DMS114 treated with DMSO at 0.1 percent for 48 hours (cell line): ENCODE data around the gene SPTAN1.
"Not testable (repeated sequence)": the region's sequence is repeated elsewhere in the genome, so short reads cannot be mapped to it uniquely, and the experiment has no call there.

Experiments
- DNase-seq: peaks from one replicate; lab custom pipeline; 2025; ENCODE audit not compliant: unreplicated experiment; lab: John Stamatoyannopoulos, UW

The SPTAN1 gene

GRCh38 chr9:128552153-128552743 lies at the start of gene SPTAN1:
Gene SPTAN1, plus strand, starts transcription at chr9:128552587. Its CDS starts 14,154 bp downstream, at chr9:128566741.
- DNase-seq, result peak; percentile 60

- DNase-seq, result not testable (repeated sequence)
Observed at GRCh38 chr9:128503415-128503825, 49.0 kb upstream of the SPTAN1 start.

GRCh38 chr9:128503870-128504269 lies 48.5 kb upstream of the SPTAN1 start:
- DNase-seq, result no peak

- DNase-seq, result peak; percentile 81
Observed at GRCh38 chr9:128504485-128505413, 47.6 kb upstream of the SPTAN1 start, which contains the start of gene GLE1. Gene GLE1, plus strand, starts transcription at chr9:128504719. Its CDS starts 87 bp downstream, at chr9:128504806.

DNA sequence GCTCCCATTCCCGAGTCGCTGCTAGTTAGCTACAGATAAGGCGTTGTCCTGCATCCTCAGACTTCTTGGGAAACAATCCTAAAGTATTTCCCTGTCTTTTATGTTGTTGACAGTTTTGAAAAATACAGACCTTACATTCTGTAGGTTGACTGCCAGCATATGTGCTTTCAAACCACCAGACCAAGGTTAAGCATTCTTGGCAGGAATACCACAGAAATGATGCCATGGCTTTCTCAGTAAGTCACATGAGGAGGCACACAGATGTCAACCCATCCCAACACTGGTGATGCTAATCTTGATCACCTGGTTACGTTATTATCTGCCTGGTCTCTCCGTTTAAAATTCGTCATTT lies 47.0 kb upstream of the SPTAN1 start:
- DNase-seq, result no peak

DNA sequence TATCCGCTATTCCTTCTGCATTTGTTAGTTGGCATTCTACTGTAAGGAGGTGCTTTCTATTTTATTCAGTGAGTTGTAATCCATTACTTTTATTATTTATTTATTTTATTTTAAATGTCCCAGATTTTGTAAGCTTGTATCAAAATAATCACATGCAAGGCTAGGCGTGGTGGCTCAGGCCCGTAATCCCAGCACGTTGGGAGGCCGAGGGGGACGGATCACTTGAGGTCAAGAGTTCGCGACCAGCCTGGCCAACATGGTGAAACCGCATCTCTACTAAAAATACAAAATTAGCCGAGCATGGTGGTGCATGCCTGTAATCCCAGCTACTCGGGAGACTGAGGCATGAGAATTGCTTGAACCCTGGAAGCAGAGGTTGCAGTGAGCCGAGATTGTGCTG lies 46.5 kb upstream of the SPTAN1 start:
- not testable (repeated sequence) for DNase-seq

GRCh38 chr9:128512820-128513219 lies 39.6 kb upstream of the SPTAN1 start:
- DNase-seq, result no peak

DNA sequence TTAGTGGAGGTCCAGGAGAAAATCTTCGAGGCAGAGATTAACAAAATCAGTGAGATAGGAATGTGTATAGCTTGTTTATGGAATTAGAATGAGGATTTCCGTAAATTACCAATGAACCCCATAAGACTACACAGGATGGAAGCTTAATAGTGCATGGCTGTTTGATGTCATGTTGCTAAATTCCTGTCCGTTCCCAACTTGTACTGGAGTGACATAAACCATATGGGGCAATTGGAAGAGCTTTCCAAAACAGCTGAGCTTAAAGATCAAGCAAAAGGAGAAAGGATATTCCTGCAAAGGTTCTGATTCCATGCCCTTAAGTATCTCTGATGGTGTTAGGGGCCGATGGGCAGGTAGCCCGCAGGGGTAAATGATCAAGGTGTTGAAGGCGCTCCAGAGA lies 30.4 kb upstream of the SPTAN1 start:
- DNase-seq, result no peak

- no peak for DNase-seq
Observed at GRCh38 chr9:128523199-128523925, 29.0 kb upstream of the SPTAN1 start.

GRCh38 chr9:128526720-128527119 lies 25.7 kb upstream of the SPTAN1 start:
- DNase-seq, result no peak

DNA sequence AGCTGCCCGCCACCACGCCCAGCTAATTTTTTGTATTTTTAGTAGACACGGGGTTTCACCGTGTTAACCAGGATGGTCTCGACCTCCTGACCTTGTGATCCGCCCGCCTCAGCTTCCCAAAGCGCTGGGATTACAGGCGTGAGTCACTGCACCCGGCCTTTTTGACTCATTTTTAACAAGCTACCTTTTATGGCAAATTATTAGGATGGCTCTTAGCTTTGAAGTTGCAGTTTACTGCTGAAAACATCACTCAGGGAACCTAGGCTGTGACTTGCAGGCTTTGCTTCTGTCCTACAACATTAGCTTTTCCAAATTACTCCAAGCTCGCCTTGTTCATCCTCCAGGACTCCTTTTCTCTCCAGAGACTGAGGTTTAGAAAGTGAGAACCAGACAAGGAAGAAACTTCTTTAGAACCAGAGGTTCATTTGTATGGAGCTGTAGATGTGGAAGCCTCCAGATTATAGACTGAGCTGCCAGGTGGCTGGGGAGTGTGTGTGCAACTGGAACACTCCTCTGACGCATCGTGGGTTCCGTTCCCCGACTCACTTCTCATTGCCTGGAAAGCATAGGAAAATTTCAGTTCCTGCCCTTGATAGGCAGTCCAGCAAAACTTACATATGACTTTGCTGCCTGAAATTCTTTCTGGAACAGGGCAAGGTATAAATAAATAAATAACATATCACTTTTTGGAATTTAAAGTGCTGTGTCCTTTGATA lies 23.8 kb upstream of the SPTAN1 start:
- no peak for DNase-seq

DNA sequence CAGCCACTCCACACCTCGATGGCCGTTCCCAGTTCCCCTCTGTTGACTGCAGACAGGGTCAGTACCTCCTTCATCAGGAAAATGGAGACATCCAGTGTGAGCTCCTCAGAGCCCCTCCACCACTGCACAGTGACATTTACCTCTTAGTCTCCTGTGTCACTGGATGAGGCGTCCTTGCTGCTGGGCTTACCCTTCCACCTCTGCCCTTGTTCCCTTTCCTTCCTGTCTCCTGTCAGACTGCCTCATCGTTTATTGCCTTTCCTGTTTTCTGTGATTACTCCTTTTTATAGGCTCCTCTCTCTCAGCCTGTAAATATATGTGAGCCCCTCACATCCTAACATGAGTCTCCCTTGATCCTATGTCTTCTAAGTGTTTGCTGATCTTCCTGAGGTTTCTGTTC lies 23.2 kb upstream of the SPTAN1 start:
- no peak for DNase-seq

GRCh38 chr9:128532581-128532980 lies 19.8 kb upstream of the SPTAN1 start:
- DNase-seq, result no peak

- no peak for DNase-seq
Observed at GRCh38 chr9:128540634-128541360, 11.6 kb upstream of the SPTAN1 start.

DNA sequence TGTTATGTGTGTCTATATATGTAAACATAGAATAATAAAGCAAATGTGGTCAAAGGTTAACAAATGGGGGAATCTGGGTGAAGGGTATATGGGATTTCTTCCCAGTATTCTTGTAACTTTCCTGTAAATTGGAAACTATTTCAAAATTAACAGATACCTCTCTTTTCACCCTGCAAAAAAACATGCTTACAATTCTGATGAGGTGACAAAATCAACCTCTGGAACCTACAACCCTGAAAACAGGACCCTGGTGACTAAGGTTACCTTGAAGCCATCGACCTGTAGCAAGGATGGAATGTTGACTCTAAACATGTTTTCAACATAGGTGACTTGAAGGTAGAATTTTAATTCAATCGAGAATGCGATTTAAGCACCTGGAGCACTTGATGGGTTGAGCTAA lies 5.9 kb upstream of the SPTAN1 start:
- no peak for DNase-seq

- DNase-seq, result no peak
Observed at GRCh38 chr9:128548876-128549275, 3.5 kb upstream of the SPTAN1 start.

DNA sequence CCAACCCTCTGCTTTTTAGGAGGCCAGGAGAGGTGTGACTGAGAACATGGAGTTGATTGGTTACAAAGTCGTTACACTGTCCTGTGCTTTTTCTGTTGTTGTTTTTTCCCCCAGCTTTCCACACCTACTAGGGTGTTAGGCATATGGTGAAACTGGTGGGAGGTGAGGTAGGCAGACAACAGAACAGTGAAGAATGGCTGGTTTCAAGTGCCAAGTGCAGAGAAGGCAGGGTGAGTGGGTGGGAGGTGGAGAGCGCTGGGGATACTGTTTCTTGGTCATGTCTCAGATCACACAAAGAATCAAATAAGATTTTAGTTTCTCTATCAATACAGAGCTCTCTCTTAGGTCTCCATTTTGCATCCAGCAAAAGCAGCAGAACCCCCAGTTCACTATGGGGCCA lies 2.2 kb upstream of the SPTAN1 start:
- DNase-seq, result no peak

DNA sequence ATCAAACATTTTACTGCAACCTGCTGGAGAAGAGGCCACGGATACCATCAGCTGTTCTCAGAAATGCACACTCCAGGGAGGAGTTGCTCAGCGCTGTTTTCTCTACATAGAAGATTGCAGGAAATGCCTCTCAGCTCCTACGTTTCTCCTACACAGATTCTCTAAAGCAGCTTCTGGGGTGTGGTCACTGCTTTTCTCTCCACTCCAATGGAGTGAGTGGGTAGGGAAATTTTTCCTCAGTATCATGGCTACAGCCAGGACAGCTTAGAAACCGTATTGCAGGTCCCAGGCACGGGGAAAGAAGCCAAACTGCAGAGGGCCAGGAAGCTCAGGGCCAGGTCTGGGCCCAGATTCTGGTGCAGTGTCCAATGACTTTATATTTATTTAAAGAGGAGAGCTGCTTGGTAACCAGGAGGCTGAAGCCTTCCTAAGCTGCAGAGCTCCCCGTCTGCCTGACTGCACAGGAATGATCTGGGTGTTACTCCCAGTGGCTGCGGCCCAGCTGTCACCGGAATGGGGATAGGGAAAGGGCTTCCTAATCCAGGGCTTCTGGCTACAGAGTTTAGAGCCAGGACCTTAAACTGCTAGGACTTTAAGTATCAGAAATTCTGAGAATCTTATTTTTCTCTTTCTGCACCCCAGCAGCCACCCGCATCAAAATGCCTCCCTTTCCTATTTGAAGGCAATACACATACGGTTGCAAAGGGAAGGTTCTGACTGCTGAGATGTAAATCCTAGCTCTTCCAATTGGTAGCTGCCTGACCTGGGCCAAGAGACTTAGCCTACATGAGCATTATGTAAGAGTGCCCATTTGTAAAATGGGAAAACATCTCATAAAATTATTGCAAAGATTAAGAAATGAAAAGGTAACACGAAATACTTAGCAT lies 1.4 kb upstream of the SPTAN1 start:
- DNase-seq, result no peak

DNA sequence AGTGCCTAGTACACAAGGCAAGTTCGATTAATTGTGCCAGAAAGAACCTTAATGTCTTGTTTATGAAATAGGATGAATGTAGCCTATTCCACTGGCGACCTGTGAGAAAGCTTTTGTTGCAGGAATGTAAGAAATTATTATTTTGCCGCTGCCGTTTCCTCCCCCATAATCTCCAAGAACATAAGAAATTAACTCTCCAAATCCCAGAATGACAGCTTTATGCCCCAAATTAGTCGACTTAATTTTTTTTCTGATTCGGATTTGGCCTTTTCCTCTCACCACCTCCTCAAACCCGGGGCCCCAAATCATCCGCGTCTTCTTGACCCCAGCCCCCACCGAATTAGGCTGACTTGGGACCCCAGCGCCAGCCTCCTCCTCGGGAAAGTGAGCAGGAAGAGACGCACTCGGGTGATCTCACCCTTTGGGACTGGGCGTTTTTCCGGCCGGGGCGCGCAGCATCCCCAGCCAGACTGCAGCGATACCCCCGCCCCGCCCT lies 682 bp upstream of the SPTAN1 start:
- DNase-seq, result no peak
